Dermis blood vessel endothelial cell (primary cell): ENCODE measurements around the gene CASP9. TPM values are rescaled to one million over a fixed set of nuclear protein-coding genes. Genes with fewer than 3 reads are reported as not detected.
"Not testable (repeated sequence)": the region's sequence is repeated elsewhere in the genome, so short reads cannot be mapped to it uniquely, and the experiment has no call there.

Experiments used
- DNase-seq: peaks from one replicate; pipeline ENCODE4 v3.0.0; 2010
- total RNA-seq: library from RNA; depleted of rRNA; stranded (reverse); fragments of >200 nt; gene quantifications from 2 replicates; pipeline ENCODE4 v1.2.3, GENCODE V29; 2014

The CASP9 gene
- total RNA-seq, 1 donor from 2014 or later: 11.9 TPM

DNA sequence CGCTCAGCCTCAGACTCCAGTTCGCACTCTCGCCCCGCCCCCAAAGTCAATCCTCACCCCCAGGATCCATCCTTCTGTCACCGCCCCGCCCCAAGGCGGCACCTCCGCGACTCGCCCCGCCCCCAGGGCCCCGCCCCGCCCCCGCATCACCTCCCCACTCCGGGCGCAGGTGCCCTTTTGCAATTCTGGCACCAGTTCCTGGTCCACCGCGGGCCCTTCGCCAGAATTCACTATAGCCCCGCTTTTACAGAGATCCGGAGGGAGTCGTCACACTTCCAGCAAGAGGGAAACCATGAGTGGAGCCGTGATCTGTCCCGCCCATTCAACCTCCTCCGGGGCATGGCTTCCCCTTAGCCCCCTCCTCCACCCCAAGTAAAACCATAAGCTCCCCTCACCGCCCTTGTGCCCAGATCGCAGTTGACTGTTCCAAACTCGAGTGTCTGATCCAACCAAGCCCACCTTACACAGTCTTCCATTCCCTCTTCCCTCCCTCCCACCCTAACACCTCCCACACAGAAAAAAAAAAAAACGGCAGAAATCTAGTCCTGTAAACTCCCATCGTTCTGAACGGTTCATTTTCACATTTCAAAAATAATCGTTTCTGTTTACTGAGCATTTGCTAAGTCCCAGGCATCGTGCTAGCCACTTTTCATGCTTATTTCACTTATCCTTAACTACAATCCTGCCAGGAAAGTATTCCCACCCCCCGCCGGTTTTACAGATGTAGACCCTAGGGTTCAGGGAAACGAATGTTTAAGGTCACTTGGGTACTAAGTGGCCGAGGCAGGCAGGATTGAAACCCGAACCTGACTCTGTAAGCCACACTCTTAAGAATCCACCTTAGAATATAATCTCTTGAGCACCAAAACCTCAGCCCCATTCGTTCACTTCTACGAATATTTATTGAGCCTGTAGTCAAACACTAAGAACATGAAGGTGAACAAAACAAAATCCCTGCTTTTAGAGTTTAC, 1.3 kb upstream of the CASP9 start:
- no peak for DNase-seq

DNA sequence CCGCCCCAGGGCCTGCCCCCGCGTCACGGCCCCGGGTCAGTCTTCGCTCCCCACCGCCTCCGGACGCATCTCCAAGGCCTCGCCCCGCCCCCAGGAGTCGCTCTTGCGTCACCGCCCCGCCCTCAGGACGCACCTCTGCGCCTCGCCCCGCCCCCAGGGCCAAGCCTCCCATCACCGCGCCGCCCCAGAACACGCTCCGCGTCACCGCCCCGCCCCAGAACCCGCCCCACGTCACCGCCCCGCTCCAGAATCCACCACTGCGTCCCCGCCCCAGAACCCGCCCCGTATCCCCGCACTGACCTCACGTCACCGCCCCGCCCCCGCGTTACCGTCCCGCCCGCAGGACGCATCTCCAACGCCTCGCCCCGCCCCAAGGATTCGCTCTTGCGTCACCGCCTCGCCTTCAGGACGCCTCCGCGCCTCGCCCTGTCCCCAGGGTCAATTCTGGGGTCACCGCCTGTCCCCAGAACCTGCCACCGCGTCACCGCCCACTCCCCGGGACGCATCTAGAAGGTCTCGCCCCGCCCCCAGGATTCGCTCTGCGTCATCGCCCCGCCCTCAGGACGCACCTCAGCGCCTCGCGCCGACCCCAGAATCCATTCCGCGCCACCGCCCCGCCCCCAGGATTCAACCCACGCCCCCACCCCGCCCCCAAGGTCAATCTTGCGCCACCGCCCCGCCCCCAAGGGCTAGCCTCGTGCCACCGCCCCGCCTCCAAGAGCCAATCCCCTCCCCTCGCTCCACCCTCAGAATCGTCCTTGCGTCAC, 451 bp upstream of the CASP9 start:
- peak; percentile 100 for DNase-seq

DNA sequence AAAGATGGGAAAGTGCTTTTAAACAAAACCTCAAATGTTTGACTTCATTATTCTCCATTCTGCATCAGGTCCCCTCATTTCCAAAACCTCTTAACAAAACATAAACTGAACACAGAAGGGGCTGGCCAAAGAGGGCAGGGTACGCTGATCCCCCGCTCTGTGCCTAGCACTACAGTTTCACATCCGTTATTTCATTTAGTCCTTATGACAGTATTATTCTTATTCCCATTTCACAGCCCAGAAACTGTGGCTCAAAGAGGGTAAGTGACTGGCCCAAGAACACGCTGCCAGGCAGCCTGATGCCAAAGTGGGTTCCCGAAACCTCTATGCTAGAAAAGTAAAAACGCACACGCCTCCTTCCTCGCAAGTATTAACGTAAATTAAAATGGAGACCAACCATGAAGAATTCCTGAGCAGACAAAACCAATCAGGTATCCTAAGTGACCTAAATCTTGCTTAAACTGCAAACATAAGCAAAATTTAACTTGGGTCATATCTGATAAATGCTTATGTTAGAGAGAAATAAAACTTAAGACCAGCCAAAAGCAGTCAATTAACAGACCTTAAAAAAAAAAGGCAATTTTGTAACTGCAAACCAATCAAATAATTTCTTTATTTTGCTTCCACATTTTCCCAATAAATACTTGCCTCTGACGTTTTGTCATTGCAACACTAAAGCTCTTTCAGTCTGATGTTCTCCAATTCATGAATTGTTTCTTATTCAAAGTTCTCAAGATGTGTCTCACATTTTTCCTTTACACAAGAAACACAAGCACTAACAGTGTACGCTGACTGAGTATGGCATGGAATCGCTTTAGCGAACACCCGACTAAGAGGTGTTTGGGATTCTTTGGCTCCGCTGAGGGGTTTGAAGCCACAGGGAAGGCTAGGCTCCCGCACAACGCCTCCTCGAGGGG, 653 bp downstream of the CASP9 start:
- no peak for DNase-seq

DNA sequence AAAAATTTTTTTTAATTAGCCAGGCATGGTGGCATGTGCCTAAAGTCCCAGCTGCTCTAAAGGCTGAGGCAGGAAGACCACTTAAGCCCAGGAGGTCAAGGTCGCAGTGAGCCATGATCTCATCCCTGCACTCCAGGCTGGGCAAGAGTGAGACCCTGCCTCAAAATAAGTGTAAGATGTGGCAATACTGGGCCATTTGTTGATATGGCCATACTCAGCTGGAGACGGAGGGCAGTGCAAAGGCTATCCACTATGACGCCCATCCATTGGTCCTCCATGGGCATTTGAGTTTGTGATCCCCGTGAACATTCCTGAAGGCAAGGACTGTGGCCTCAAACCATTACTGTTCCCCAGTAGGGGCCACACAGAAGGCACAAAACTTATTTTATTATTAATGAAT, 1.5 kb downstream of the CASP9 start:
- DNase-seq: no peak

DNA sequence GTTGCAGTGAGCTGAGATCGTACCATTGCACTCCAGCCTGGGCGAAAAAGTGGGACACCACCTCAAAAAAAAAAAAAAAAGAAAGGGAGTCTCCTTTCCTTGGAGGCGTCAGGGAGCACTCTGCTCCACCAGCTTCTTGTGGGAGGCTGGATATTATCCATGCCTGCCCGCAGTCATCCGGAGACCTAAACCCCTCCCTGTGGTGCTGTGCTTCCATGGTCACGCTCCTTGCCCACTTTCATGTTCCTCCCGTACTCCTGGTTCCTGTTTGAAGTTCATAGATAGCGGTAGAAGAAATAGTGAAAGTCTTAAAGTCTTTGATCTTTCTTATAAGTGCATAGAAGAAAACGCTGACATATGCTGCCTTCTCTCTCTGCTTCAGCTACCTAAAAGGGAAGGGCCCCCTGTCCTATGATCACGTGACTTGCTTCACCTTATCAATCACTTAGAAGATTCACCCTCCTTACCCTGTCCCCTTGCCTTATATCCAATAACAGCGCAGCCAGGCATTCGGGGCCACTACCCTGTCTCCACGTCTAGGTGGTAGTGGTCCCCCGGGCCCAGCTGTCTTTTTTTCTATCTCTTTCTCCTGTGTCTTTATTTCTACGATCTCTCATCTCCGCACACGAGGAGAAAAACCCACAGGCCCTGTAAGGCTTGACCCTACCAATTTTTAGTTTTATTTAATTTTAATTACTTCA, 2.7 kb downstream of the CASP9 start:
- DNase-seq: not testable (repeated sequence)

DNA sequence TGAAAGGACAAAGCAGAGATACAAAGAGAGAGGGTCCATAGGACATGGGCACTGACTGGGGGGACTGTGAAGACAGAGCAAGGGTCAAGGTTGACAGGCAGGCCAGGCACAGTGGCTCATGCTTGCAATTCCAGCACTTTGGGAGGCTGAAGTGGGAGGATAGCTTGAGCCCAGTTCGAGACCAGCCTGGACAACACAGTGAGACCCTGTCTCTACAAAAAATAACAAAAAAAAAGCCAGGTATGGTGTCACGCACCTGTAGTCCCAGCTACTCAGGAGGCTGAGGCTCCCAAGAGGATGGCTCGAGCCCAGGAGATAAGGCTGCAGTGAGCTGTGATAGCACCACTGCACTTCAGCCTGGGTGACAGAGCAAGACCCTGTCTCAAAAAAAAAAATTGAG, 4.4 kb downstream of the CASP9 start:
- DNase-seq: no peak

DNA sequence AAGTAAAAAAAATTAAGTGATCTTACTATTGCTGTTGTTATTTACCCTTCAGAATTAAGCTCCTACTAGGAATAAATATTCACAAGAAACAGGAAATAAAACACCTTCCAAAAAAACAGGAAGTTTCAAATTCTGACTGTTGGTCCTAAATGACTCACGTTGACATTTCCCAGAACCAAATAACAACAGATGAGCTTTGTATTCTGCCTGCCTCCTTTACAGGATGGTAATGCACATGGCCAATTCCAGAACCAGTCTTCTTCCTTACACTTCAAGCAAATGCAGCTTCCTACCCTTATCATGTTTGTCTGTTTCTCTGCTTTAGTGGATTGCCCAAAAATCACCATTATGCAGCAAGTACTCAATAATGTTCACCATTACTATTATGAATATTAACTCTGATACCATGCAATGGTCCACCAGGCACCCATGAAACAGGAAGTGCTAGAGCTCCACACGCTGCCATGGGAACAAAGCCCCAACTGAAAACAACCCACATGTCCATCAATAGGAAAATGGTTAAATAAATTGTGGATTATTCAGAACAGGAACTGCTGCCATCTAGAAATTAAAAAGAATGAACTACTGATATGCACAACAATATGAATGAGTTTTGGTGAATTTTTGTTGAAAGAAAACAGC, 8.9 kb downstream of the CASP9 start:
- DNase-seq: peak; percentile 29

DNA sequence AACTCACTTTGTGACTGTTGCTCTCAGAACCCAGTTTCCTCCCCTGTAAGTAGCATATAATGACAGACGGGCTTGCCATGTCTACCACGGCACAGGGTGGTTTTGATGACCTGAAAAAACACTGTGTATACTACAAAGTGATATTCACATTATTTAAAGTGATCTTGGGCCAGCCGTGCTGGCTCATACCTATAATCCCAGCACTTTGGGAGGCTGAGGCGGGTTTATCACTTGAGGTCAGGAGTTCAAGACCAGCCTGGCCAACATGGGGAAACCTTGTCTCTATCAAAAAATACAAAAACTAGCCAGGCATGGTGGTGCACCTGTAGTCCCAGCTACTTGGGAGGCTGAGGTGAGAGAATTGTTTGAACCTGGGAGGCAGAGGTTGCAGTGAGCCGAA, 9.5 kb downstream of the CASP9 start:
- DNase-seq: not testable (repeated sequence)

DNA sequence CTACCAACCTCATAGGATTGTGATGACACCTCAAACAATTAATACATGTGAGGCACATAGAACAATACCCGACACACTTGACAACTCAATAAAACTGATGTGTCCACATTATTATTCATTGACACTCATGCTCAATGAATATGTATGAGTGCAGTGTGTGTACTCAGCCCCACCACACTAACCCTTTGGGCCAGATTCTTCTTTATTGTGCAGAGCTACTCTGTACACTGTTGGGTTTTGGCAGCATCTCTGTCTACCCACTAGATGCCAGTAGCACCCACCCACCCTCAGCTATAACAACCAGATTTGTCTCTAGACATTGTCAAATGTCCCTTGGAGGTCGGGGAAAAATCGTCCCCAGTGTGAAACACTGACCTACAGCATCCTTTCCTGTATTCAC, 10.1 kb downstream of the CASP9 start:
- no peak for DNase-seq

DNA sequence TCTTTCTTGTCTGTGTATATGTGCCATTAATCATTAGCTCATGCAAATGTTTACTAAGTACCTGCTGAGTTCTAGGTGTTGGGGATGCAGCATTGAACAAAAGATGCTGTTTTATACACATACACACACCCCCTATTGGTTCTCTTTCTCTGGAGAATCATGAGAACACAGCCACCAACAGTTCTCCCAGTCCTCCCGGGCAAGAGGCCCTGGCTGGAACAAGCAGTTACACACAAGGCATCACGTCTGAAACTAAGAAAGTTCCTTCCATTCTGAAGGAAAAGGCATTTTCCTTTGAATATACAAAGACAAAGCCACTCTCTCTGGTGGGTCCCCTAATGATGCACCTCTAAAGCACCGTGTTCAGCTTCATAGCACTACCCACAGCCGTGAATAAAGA, 10.8 kb downstream of the CASP9 start:
- no peak for DNase-seq

DNA sequence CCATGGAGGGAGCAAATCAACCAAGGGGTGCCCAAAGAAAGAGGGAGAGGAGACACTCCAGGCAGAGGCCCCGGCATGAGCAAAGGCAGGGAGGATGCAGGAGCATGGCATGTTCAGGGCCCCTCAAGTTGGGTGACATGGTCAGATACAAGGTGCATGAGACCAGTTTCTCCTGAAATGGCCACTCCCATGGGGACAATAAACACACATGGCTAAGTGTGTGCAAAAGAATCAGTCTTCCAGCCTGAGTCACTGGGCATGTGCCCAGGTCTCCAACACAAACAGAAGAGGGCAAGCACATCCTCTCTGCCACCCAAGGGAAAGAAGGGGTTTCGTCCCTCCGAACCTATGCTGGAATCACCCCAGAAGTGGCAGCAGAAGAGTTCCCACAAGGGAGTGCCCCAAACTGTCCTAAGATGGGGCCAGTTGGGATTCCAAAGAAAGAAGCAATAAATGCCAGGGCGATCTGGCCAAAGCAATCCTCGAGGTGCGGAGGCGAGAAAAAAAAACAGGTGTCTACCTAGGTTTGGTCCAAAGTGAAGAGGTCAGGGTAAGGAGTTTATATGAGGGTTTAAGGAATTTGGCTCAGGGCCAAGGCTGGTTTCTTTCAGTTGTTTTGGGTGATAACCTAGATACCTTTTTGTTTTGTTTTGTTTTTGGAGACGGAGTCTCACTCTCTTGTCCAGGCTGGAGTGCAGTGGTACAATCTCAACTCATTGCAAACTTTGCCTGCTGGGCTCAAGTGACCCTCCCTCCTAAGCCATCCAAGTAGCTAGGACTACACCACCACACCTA, 13.2 kb downstream of the CASP9 start:
- no peak for DNase-seq

DNA sequence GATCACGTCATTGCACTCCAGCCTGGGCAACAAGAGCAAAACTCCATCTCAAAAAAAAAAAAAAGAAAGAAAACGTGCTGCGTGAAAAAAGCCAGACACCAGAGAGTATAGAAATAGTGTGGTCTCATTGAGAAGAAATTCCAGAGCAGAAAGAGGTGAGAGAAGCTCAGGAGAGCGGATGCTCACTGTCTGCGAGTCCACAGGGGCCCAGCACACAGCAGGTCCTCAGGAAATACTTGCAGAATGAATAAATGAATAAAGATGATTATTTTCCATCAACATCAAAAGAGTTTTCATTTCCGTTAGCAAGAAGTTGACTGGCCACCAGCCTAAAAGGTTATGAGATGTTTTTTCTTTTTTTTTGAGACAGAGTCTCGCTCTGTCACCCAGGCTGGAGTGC, 14.4 kb downstream of the CASP9 start:
- peak; percentile 32 for DNase-seq

DNA sequence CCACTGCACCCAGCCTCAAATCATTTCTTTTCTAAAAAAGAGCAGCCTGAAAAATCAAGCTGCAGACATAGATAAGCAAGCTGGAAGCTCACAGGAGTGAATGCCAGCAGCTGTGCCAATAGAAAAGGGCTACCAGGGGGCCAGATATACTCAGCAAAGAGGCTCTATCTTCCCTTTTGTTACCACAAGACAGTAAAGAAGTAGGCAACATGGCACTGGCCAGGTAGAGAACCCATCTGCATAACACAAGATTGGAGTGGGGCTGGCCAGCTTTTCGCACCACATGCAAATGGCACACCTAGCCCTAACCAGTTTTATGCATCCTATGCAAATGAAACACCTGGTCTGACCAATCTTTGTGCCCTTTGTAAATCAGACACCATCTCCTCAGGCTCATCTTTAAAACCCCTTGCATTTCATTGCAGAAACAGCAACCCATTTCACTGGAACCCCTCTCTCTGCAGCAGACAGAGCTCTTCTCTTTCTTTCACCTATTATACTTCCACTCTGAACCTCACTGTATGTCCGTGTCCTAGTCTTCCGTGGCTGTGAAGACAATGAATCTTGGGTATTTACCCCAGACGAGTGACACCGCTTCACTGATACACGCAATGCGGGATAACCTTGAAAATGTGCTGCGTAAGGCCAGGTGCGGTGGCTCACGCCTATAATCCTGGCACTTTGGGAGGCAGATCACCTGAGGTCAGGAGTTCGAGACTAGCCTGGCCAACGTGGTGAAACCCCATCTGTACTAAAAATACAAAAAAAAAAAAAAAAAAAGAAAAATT, 15.1 kb downstream of the CASP9 start:
- no peak for DNase-seq

DNA sequence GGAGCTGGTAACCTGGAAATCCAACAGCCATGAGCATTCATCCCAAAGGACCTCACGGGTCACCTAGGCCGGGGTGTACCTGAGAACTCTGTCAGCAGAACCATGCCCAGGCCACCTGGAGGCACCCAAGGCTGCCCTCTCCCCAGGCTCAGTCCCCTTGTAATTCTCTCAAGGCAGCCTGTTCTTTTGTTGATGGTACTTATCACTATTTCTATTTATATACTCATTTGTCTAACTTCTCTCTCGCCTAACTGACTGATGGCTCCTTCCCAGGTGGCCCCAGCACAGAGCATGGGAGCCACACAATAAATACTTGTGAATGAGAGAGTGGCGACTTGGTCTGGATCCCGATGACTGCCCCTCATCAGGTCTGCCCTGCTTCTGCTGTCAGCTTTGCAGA, 16.7 kb downstream of the CASP9 start:
- DNase-seq: no peak

DNA sequence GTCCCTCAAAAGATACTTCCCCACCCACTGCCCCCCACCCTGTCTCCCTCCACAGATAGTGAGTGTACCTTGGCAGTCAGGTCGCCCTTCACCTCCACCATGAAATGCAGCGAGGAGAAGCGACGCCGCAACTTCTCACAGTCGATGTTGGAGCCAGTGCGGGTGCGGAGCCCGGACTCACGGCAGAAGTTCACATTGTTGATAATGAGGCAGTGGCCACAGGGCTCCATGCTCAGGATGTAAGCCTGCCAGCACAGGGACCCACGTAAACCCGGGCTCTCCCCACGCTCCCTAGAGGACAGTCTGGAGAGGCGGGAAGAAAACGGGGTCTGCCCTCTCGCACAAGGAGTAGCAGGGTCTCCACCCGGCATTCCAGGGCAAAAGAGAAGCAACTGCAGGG, 17.2 kb downstream of the CASP9 start:
- DNase-seq: no peak

DNA sequence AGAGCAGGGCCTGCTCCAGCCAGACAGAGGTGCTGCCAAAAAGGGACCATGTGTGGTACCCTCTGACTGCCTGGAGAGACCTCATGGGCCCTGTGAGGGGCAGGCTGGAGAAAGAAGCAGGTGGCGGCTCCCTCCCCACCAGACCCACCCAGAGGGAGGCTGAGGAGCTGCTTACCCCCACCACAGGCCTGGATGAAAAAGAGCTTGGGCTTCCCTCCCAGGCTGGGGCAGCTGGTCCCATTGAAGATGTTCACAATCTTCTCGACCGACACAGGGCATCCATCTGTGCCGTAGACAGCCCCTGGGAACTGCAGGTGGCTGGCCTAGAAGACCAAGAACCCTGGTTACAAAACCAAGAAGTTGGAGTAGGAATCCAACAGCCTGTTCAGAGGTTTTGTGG, 19.6 kb downstream of the CASP9 start:
- DNase-seq: no peak

DNA sequence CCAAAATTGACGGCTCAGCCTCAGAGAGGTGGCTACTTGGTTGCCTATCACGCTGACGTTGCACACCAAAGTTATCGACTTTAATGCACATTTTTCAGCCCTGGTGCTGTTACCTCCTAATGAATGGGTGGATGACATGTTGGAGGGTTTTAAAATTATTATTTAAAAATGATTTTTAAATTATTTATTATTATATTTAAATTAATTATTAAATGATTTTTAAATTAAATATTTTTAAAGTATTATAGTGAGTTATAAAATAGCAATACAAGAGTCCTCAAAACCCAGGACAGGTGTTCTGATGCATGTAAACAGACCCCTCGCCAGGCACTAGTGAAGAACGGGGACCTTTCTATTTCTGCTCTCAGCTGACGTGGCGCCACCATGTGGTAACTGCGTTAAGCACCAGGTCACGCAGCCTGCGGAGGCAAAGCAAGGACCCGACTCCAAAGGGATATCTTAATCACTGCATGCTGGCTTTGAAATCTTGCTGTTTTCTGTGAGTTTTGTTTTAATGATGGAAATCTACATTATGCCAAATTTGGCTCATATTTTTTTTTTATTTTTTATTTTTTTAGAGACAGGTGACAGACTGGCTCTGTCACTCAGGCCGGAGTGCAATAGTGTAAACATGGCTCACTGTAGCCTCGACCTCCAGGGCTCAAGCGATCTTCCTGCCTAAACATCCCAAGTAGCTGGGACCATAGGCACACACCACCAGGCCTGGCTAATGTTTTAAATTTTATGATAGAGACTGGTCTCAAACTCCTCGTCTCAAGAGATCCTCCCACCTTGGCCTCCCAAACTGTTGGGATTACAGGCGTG, 22.6 kb downstream of the CASP9 start:
- peak; percentile 82 for DNase-seq

DNA sequence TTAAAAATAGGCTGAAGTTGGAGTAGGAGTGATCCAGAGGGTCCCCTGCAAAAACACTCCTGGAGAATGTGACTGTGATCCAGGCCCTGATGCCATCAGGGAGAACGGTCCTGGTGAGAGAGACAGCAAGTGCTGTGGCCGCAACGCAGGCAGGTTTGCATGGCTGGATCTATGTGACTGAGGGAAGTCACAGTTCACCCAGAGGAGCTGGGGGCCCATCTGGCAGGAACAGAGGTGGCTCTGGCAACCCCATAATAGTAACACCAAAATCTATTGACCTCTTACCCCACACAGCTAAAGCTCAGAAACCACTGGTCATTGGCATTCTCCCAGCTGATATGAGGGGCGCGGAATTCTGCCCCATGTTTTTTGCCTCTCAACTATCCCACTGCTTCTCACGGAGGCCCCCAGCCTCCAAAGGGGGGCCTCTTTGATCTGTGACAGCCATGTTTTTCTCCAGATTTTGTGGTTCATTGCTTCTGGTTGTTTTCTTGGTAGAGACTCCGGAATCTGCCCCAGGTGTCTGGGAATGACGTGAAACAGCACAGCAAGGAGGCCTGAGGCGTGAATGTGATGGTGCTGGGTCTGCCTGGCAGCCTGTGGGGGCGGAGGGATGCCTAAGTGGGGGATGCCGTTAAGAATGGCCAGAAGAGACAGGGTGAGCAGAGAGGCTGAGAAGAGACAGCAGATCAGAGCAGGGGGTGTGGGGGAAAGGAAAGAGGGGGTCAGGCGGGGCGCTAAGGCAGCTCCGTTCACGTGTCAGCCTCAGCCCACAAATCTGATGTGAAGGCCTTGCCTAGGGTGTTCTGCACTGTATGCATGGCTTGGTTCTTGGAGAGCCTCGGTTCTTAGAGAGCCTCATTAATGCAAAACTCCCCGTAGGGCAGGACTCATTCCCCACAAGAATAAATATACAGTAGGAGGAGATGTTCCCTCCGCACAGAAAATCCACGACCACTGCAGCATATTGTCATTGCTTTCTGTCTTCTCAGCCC, 23.5 kb downstream of the CASP9 start:
- no peak for DNase-seq
